Mucosa of descending colon (tissue), 3 donors: Measurements from ENCODE around the gene SH3PXD2A. TPM values are rescaled to one million over a fixed set of nuclear protein-coding genes. Genes with fewer than 3 reads are reported as not detected.
A peak's percentile ranks its signal among the peaks of the same experiment; 100 is the strongest.

ENCODE experiments used
- ATAC-seq: fragments of 200-7000 bp; cut with Tn5 transposase; one replicate; pipeline ENCODE4 v1.9.1; 2020; ENCODE audit warnings: mild to moderate bottlenecking, moderate library complexity
- DNase-seq, 3 donors: peaks; one replicate each; pipeline ENCODE4 v3.0.0-alpha.2; 2020
- H3K36me3 ChIP-seq: fragments of 200-600 bp; one replicate; pipeline ENCODE4 v1.8.0; 2021; ENCODE audit warnings: low read depth, mild to moderate bottlenecking
- H3K4me1 ChIP-seq: fragments of 200-600 bp; one replicate; pipeline ENCODE4 v1.8.0; 2021; ENCODE audit warnings: low read depth, mild to moderate bottlenecking
- H3K4me3 ChIP-seq: fragments of 200-600 bp; one replicate; pipeline ENCODE4 v1.8.0; 2021; ENCODE audit warnings: mild to moderate bottlenecking
- H3K9me3 ChIP-seq: fragments of 200-600 bp; one replicate; pipeline ENCODE4 v1.8.0; 2021; ENCODE audit warnings: mild to moderate bottlenecking
- intact Hi-C, 2 donors: fragments of 100-400 bp; cut with DNase I in 1 of 2; cut with micrococcal nuclease in 1 of 2; formaldehyde crosslinking; loops; one replicate each; pipeline versions ENCODE4 v1.11.0 to v1.11.1; 2022; cut with DNase I, micrococcal nuclease
- total RNA-seq, 3 donors: library from RNA; stranded (reverse); fragmentation: NEBNext Ultra II Directional in 2 of 3; extraction: Animal tissue kit (Norgen Biotek cat#: 25700) in 2 of 3; gene quantifications; one replicate each; pipeline versions ENCODE4 v1.2.1 to v1.2.4, GENCODE V29; 2021 to 2023
- TF ChIP-seq, protein P1 (sequence below): fragments of 200-600 bp; IDR thresholded peaks from one replicate; pipeline ENCODE4 v1.8.0; 2022; ENCODE audit warnings: antibody characterized with exemption, mild to moderate bottlenecking
- donor health status: DM: no; HTN: no; CAD: no; lungs with moderate emphysema.
- donor health status: DM: no; HTN: no; CAD: no.
- donor health status: DM: no; HTN: yes; CAD: no.

SH3PXD2A gene
- total RNA-seq, 3 donors from 2014 or later: 46.1 to 91.4 (median 60.6) TPM

DNA sequence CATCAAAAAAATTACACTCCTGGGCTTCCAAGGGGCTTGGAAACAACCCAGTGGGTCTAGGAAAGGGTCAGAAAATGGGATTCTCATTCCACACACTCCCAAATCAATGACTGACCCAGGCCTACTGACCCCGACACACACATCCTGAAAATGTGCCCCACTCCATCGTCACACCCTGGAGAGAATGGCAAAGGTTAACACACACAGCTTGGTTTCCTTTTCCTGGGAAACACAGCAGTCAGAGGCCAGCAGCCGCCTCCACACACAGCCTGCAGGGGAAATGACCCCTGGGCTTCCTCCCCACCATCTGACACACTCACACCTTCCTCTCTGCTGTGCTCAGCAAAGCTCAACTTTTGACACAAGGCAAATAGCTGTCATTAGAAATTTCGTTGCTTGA, 42.9 kb downstream of the SH3PXD2A start:
- peaks cover 40% of the 10 kb centered on the region for H3K4me1 ChIP-seq
- H3K4me3 ChIP-seq: no peak overlapping the region
- TF ChIP-seq, protein P1, sequence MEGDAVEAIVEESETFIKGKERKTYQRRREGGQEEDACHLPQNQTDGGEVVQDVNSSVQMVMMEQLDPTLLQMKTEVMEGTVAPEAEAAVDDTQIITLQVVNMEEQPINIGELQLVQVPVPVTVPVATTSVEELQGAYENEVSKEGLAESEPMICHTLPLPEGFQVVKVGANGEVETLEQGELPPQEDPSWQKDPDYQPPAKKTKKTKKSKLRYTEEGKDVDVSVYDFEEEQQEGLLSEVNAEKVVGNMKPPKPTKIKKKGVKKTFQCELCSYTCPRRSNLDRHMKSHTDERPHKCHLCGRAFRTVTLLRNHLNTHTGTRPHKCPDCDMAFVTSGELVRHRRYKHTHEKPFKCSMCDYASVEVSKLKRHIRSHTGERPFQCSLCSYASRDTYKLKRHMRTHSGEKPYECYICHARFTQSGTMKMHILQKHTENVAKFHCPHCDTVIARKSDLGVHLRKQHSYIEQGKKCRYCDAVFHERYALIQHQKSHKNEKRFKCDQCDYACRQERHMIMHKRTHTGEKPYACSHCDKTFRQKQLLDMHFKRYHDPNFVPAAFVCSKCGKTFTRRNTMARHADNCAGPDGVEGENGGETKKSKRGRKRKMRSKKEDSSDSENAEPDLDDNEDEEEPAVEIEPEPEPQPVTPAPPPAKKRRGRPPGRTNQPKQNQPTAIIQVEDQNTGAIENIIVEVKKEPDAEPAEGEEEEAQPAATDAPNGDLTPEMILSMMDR: no peak
- H3K9me3 ChIP-seq: no peaks in the 10 kb centered on the region
- intact Hi-C loops: no loop called here
- no peaks in the 10 kb centered on the region for H3K36me3 ChIP-seq
- ATAC-seq (peak; percentile 67), DNase-seq (peak in 1 of 3 donors; percentile 51)

DNA sequence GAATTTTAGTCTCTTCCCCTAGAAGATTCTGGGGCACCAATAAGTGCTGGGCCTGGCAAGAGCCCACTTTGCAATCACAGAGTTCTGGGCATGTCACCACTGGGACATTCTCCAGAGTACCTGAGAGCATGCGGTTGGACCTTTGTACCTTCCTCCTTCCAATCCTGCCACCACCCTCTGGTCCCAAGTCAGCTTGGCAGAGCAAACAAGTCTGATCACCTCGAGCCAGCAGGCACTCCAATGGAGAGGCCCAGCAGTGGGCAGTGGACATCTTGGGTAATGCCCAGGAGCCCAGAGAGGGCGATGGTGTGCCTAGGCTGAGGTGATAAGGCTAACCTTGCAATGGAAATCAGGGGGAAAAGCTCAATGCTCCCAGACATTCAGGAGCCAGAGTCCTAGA, 43.4 kb downstream of the SH3PXD2A start:
- DNase-seq (peak; percentile 79 to 84 (median 80)), ATAC-seq (peak; percentile 93)

GRCh38 chr10:103811463-103811862, 43.9 kb downstream of the SH3PXD2A start:
- intact Hi-C loops: no loop called here
- TF ChIP-seq, protein P1: no peak
- Histone ChIP-seq H3K4me1 (peaks cover 40% of the 10 kb centered on the region), H3K9me3 (no peaks in the 10 kb centered on the region), H3K36me3 (no peaks in the 10 kb centered on the region), H3K4me3 (no peak overlapping the region)
- peak in 1 of 3 donors; percentile 19 for DNase-seq
- ATAC-seq: no peak

More for the DNA sequence above, 43.4 kb downstream of the SH3PXD2A start:
- intact Hi-C loops: no loop called here
- TF ChIP-seq, protein P1: no peak
- peaks cover 40% of the 10 kb centered on the region for H3K4me1 ChIP-seq
- H3K4me3 ChIP-seq: no peak overlapping the region
- no peaks in the 10 kb centered on the region for H3K36me3 ChIP-seq
- H3K9me3 ChIP-seq: no peaks in the 10 kb centered on the region

- DNase-seq (no peak), ATAC-seq (no peak)
- no peaks in the 10 kb centered on the region for H3K9me3 ChIP-seq
- intact Hi-C loops: no loop called here
- TF ChIP-seq, protein P1: no peak
- no peak overlapping the region for H3K4me3 ChIP-seq
- H3K4me1 ChIP-seq: peaks cover 29% of the 10 kb centered on the region
- H3K36me3 ChIP-seq: no peaks in the 10 kb centered on the region
These were observed 46.6 kb downstream of the SH3PXD2A start for GRCh38 chr10:103808780-103809179.

DNA sequence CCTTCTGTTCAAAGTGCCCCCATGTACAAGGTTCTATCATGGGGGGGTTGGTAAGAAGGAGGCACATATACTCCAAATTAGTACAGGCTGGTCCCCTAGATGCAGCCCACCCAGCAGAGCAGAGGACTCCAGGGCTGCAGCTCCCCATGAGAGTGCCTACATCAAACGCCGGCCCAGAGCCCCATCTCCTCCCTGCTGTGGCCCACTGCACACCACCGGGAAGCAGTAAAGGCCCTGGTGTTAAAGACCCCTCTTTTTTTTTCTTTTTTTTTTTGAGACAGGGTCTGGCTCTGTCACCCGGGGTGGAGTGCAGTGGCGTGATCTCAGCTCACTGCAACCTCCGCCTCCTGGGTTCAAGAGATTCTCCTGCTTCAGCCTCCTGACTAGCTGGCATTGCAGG, 47.4 kb downstream of the SH3PXD2A start:
- ATAC-seq: no peak
- intact Hi-C loops: no loop called here
- no peak overlapping the region for H3K4me3 ChIP-seq
- peaks cover 33% of the 10 kb centered on the region for H3K4me1 ChIP-seq
- no peak for DNase-seq
- no peaks in the 10 kb centered on the region for H3K9me3 ChIP-seq
- TF ChIP-seq, protein P1: no peak
- H3K36me3 ChIP-seq: no peaks in the 10 kb centered on the region
